ENCODE measurements around the gene B3GAT2.

- no peak for TF ChIP-seq CTCF (CRISPR knock-in tag; IDR thresholded peaks at IDR 0.05)
- TF ChIP-seq ZNF737 (CRISPR knock-in tag; IDR thresholded peaks at IDR 0.05; ENCODE audit: borderline replicate concordance), result no peak
- no peak for TF ChIP-seq HOXD1 (CRISPR knock-in tag; IDR thresholded peaks at IDR 0.05)
- no peak for TF ChIP-seq ESRRA (CRISPR knock-in tag; IDR thresholded peaks at IDR 0.05; ENCODE audit: low read depth)
- no peak for TF ChIP-seq TBL1XR1 (IDR thresholded peaks at IDR 0.05; ENCODE audit: borderline replicate concordance, low read length, partially characterized antibody)
- no peak for TF ChIP-seq SALL2 (CRISPR knock-in tag; IDR thresholded peaks at IDR 0.05)
- no peak for TF ChIP-seq ARID2 (CRISPR knock-in tag; IDR thresholded peaks at IDR 0.05; ENCODE audit: borderline replicate concordance)
- no peak for TF ChIP-seq GABPA (IDR thresholded peaks at IDR 0.05; ENCODE audit: low read depth, low read length)
- TF ChIP-seq GABPA (CRISPR knock-in tag; IDR thresholded peaks at IDR 0.05; ENCODE audit: low read depth), result no peak
- no peak for TF ChIP-seq ZNF766 (CRISPR knock-in tag; IDR thresholded peaks at IDR 0.05; ENCODE audit: borderline replicate concordance)
- TF ChIP-seq BCL3 (CRISPR knock-in tag; IDR thresholded peaks at IDR 0.05), result no peak
- TF ChIP-seq IRF2 (CRISPR knock-in tag; IDR thresholded peaks at IDR 0.05), result no peak
- TF ChIP-seq E2F1 (CRISPR knock-in tag; IDR thresholded peaks at IDR 0.05), result no peak
Observed at GRCh38 chr6:70864401-70864800, 92.5 kb downstream of the B3GAT2 start.

Data from HepG2 (cell line).